GOT3 (cell line): ENCODE measurements around the gene FAM107A.

Experiments used
- DNase-seq: peaks from one replicate; lab custom pipeline; 2025; ENCODE audit warnings: mixed read lengths; lab: John Stamatoyannopoulos, UW

The FAM107A gene

GRCh38 chr3:58591517-58592510, 14.6 kb upstream of the FAM107A start:
- DNase-seq: no peak

- DNase-seq: no peak
Observed at GRCh38 chr3:58588030-58588614, 10.9 kb upstream of the FAM107A start.

- no peak for DNase-seq
Observed at GRCh38 chr3:58586776-58587192, 9.6 kb upstream of the FAM107A start.

GRCh38 chr3:58585994-58586393, 8.8 kb upstream of the FAM107A start:
- DNase-seq: no peak

GRCh38 chr3:58585005-58585786, 8.0 kb upstream of the FAM107A start:
- peak; percentile 40 for DNase-seq

GRCh38 chr3:58584690-58585004, 7.5 kb upstream of the FAM107A start:
- DNase-seq: no peak

GRCh38 chr3:58581328-58582091, 4.3 kb upstream of the FAM107A start:
- no peak for DNase-seq

- DNase-seq: no peak
Observed at GRCh38 chr3:58580826-58581327, 3.7 kb upstream of the FAM107A start.

GRCh38 chr3:58578873-58579272, 1.7 kb upstream of the FAM107A start:
- DNase-seq: no peak

- no peak for DNase-seq
Observed at GRCh38 chr3:58576716-58577115, 475 bp downstream of the FAM107A start.

- no peak for DNase-seq
Observed at GRCh38 chr3:58575971-58576652, 1.1 kb downstream of the FAM107A start.

GRCh38 chr3:58574682-58575081, 2.5 kb downstream of the FAM107A start:
- DNase-seq: no peak

GRCh38 chr3:58574106-58574505, 3.1 kb downstream of the FAM107A start:
- no peak for DNase-seq

- DNase-seq: no peak
Observed at GRCh38 chr3:58573640-58574039, 3.6 kb downstream of the FAM107A start.

- no peak for DNase-seq
Observed at GRCh38 chr3:58572634-58573230, 4.5 kb downstream of the FAM107A start.

GRCh38 chr3:58572013-58572633, 5.1 kb downstream of the FAM107A start:
- DNase-seq: no peak

GRCh38 chr3:58570851-58571250, 6.3 kb downstream of the FAM107A start:
- DNase-seq: no peak

- no peak for DNase-seq
Observed at GRCh38 chr3:58569287-58570001, 7.7 kb downstream of the FAM107A start.

- peak; percentile 19 for DNase-seq
Observed at GRCh38 chr3:58568572-58569286, 8.5 kb downstream of the FAM107A start.
